ENCODE data around the gene FBRSL1.
A peak's percentile ranks its signal among the peaks of the same experiment; 100 is the strongest.

The FBRSL1 gene

GRCh38 chr12:132500142-132500855 lies 10.3 kb downstream of the FBRSL1 start:
- DNase-seq: no peak

GRCh38 chr12:132500856-132501180 lies 10.9 kb downstream of the FBRSL1 start:
- no peak for DNase-seq

GRCh38 chr12:132501204-132501940 lies 11.4 kb downstream of the FBRSL1 start:
- DNase-seq: no peak

- DNase-seq: no peak
These were observed 12.4 kb downstream of the FBRSL1 start for GRCh38 chr12:132502149-132502881.

GRCh38 chr12:132502882-132503193 lies 12.9 kb downstream of the FBRSL1 start:
- DNase-seq: no peak

- no peak for DNase-seq
These were observed 13.8 kb downstream of the FBRSL1 start for GRCh38 chr12:132503618-132504204.

- no peak for DNase-seq
These were observed 15.3 kb downstream of the FBRSL1 start for GRCh38 chr12:132505105-132505851.

GRCh38 chr12:132505852-132506219 lies 15.9 kb downstream of the FBRSL1 start:
- DNase-seq: no peak

GRCh38 chr12:132506328-132507160 lies 16.6 kb downstream of the FBRSL1 start:
- DNase-seq: peak; percentile 47

- DNase-seq: no peak
These were observed 17.2 kb downstream of the FBRSL1 start for GRCh38 chr12:132507161-132507538.

GRCh38 chr12:132507656-132508490 lies 17.9 kb downstream of the FBRSL1 start:
- DNase-seq: no peak

GRCh38 chr12:132508491-132508740 lies 18.5 kb downstream of the FBRSL1 start:
- DNase-seq: no peak

GRCh38 chr12:132508860-132509732 lies 19.1 kb downstream of the FBRSL1 start:
- DNase-seq: no peak

- DNase-seq: no peak
These were observed 20.3 kb downstream of the FBRSL1 start for GRCh38 chr12:132510111-132510724.

- no peak for DNase-seq
These were observed 21.0 kb downstream of the FBRSL1 start for GRCh38 chr12:132510746-132511477.

GRCh38 chr12:132511516-132512196 lies 21.7 kb downstream of the FBRSL1 start:
- no peak for DNase-seq

GRCh38 chr12:132512197-132513069 lies 22.5 kb downstream of the FBRSL1 start:
- DNase-seq: no peak

- no peak for DNase-seq
These were observed 23.1 kb downstream of the FBRSL1 start for GRCh38 chr12:132513070-132513398.

All from central memory CD4-positive, alpha-beta T cell (primary cell).